HG02852 (cell line): ENCODE measurements around the gene HSPB1.
"Not testable (repeated sequence)": the region's sequence is repeated elsewhere in the genome, so short reads cannot be mapped to it uniquely, and the experiment has no call there.

ENCODE experiments used
- ATAC-seq: cut with Tn5 transposase; IDR thresholded peaks from one replicate; pipeline ENCODE4 v1.9.1; 2021; ENCODE audit warnings: mild to moderate bottlenecking, moderate library complexity; ENCODE audit not compliant: unreplicated experiment

HSPB1 gene

DNA sequence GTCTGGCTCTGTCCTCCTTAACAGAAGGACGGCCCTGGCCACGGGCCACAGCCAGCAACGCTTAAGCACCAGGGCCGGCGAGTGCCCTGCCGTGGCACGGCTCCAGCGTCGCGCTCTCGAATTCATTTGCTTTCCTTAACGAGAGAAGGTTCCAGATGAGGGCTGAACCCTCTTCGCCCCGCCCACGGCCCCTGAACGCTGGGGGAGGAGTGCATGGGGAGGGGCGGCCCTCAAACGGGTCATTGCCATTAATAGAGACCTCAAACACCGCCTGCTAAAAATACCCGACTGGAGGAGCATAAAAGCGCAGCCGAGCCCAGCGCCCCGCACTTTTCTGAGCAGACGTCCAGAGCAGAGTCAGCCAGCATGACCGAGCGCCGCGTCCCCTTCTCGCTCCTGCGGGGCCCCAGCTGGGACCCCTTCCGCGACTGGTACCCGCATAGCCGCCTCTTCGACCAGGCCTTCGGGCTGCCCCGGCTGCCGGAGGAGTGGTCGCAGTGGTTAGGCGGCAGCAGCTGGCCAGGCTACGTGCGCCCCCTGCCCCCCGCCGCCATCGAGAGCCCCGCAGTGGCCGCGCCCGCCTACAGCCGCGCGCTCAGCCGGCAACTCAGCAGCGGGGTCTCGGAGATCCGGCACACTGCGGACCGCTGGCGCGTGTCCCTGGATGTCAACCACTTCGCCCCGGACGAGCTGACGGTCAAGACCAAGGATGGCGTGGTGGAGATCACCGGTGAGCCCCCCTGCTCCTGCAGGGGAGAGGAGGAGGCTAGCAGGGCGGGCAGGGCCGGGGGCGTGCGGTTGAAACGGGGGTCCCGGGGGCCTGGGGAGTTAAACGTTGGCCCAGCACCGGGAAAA, at the start of gene HSPB1:
HSPB1 (plus strand) TSS at position 327 of the 855 bp plus-strand sequence; CDS start at position 367, 40 bp downstream.
- ATAC-seq = peak; percentile 61

DNA sequence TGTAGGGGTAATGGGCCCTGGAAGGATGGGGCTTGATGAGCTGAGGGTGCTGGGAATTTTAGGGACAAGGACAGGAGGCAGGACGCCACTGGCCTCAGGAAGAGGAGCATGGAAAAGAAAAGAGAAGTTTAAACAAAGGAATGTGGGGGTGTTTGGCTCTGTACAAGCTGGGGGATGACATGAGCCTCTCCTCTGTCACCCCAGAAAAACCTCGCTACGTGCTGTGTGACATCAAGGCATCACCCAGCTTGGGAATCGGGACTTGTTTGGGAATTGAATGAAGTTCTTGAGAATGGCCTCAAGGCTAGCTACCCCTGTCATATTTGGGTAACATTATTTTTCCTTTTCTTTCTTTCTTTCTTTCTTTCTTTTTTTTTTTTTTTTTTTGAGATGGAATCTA, 47.7 kb upstream of the HSPB1 start:
- no peak for ATAC-seq

DNA sequence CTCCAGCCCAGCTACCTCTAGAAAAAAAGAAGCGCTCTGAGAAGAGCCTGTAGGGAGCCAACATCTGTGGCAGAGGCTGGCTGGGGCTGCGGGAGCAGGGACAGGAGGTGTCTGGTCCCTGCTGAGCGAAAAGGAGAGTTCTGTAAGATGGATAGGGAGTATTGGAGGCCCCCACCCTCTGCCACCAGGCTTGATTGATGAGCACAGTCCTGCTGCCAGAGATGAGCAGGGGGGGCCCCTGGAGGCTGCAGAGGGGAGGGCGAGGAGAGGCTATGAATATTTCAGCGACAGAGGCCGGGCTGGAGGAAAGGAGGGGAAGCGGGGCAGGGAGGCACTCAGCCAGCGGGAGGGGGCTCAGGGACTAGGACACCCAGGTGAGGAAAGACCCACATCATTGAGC, 44.5 kb upstream of the HSPB1 start:
- no peak for ATAC-seq

DNA sequence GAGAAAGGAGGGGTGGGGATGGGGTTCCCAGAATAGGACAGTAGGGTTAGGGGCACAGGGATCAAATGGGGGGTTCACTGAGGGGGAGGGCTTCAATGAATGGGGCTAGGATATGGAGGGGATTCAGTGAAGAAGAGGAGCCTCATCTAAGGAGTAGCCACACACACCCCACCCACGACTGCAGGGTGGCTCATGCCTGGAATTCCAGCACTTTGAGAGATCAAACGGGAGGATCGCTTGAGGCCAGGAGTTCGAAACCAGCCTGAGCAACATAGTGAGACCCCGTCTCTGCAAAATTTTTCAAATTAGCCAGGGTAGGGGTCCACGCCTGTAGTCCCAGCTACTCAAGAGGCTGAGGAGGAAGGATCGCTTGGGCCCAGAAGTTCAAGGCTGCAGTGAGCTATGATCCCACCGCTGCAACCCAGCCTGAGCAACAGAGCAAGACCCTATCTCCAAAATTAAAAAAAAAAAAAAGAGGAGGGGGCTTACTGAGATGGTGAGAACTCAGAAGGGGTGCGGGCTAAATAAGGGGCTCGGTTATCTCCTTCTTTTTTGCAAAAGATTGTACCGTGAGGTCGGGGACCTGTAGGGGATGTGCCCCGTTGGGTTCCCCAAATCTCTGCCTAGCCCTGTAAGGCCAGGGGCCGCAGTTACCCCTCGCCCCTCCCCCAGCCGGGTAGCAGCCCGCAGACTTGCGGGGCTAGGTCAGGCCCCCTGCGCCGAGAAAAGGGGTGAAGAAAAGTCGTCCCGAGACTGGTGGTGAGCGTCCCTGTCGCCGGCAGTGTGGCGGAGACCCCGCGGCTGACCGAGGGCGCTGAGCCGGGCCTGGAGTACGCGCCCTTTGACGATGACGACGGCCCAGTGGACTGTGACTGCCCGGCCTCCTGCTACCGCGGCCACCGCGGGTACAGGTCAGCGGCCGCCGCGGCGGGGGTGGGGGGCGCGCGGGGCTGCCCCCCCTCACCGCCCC, 43.1 kb upstream of the HSPB1 start:
- ATAC-seq = no peak

DNA sequence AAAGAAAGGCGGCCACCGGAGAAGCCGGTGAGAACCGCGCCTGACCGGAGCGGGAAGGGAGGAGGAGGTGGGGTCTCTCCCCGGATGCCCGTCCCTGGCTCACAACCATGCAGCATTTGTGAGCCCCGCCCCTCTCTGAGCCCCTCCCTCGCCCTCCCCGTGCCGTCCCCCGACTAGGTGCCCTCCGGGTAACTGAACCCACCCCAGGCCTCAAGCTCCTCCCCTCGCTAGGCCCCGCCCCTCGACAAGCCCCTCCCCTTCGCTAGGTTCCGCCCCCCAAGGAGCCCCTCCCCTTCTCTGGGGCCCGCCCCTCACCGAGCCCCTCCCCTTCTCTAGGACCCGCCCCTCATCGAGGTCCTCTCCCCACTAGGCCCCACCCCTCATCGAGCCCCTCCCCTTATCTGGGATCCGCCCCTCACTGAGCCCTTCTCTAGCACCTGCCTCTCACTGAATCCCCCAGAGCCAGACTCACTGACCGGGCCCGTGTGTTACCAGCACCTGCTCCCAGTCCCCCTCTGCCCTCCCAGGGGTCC, 42.2 kb upstream of the HSPB1 start:
- ATAC-seq = no peak

DNA sequence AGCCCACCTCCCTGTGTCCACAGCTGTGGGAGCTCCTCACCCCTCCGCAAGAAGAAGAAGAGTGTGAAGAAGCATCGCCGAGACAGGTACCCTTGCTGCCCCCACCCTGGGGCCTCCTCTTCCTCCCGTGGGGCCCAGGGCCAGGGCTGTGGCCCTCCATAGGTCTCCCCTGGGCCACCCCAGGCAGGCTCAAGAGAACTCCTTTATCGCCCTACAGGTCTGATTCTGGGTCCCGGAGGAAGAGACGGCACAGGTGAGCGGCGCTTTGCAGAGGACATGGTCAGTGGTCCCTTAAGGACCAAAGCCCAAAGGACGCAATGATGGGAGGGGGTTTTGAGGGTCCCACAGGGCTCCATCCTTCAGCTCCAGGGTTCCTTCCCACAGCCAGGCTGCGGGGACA, 41.1 kb upstream of the HSPB1 start:
- ATAC-seq = no peak

DNA sequence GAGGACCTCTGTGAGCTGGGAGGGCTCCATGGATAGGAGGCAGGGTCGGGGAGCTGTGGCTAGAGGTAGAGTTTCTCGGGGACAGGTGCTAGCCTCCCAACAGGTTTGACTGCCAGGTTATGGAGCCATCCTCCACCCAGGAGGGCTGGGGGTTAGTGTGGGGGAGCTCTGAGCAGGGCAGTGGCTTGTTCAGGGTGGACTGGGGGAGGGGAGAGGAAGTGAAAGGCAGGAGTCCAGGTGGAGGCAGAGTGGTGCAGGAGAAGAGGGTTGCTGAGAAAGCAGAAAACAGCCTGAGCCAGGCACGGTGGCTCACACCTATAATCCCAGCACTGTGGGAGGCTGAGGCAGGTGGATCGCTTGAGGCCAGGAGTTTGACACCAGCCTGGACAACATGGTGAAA, 40.5 kb upstream of the HSPB1 start:
- ATAC-seq = no peak

DNA sequence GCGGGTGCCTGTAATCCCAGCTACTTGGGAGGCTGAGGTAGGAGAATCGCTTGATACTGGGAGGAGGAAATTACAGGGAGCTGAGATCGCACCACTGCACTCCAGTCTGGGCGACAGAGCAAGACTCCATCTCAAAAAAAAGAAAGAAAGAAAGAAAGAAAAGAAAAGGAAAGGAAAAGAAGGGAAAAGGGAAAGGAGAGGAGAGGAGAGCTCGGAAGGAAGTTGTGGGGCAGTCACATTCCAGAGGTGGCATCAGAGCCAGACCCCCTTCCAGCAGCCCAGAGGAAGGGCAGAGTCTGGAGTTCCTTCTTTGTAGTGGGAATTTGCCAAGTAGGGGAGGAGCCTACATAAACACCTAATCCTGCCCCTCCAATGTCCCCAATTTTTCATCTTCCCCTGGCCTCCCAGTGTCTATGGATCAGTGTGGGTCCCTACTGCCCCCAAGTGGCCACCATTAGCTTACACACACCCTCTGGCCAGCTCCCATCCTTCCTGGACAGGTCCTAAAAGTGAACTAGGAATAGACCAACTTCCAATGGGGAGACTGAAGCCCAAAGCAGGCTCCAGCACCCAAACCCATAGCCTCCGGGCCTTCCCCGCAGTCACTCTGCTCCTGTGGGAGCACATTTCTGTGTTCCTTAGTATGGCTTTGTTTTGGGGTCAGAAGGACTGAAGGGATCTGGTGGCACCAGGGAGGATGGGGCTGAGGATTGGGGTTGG, 39.6 kb upstream of the HSPB1 start:
- ATAC-seq = peak; percentile 59

DNA sequence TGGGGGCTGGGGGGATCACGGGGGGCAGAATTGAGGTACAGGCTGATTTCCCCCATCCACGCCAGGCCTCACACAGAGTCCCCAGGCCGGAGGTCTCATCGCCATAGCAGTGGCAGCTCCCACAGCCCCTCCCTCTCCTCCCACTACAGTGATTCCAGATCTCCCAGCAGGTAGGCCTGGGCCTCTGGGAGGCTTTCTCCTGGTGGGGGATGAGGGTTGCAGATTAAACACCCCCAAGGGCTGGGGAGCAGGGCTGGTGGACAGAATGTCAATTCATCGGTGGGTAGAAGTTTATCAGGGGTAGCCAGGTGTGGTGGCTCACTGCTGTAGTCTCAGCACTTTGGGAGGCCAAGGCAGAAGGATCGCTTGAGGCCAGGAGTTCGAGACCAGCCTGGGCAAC, 37.2 kb upstream of the HSPB1 start:
- no peak for ATAC-seq

DNA sequence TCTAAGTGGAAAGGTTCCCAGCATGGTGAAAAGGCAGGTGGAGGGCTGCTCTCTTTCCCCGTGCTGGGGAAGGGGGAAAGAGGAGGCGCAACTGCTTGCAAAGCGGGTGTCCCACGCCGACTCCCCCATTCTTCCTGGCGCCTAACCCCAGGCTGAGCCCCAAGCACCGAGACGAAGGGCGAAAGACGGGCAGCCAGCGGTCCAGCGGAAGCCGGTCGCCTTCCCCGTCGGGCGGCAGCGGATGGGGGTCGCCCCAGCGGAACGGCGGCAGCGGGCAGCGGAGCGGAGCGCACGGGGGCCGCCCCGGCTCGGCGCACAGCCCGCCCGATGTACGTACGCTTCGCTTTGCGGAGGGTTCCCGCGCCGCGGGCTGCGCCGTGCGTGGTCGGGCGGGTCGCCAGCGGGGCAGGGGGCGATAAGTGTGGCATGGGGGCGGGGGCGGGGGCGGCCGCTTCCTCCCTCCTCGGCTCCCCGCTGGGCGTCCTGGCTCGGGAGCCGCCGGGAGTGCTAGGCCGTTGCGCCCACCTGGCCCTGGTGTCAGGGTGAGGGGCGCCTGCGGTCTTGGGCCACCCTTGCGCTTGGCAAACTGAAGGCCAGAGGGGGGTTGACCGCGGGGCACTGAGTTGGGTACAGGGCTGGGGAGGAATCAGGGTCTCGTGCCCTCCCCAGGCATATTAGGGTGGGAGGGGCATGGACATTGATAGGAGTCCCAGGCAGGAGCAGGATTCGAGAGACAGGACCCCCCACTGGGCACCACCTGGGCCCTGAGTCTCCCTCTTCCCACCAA, 35.2 kb upstream of the HSPB1 start:
- no peak for ATAC-seq

DNA sequence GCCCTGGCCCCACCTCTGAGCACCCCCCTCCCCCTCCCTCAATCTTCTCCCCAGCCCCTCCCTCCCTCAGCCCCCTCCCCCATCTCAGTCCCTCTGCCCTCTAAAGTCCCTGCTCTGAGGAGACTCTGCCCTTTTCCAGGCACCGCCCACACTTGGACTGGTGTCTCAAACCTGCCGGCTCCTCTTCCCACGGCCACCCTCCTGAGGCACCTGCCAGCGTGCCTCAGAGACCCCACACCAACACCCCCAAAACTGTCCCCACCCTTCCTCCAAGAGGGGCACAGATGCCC, 34.6 kb upstream of the HSPB1 start:
- no peak for ATAC-seq

DNA sequence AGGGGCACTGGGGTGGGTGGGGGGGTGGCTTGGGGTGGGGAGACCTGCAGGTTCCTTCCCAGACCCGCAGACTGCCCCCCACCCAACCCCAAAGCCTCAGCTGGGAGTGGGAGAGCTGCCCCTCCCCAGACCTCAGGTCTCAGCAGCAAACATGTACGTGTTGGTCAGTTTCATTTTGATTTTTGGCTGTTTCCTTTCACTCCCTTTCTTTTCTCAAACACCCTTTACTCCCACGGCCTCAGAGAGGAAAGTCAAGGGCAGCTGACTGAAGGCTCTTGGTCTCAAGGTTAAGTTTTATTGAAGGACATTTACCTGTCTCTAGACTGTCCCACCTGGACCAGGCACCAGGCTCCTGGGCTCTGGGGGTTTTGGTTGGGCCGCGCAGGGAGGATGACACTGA, 34.1 kb upstream of the HSPB1 start:
- ATAC-seq = no peak

DNA sequence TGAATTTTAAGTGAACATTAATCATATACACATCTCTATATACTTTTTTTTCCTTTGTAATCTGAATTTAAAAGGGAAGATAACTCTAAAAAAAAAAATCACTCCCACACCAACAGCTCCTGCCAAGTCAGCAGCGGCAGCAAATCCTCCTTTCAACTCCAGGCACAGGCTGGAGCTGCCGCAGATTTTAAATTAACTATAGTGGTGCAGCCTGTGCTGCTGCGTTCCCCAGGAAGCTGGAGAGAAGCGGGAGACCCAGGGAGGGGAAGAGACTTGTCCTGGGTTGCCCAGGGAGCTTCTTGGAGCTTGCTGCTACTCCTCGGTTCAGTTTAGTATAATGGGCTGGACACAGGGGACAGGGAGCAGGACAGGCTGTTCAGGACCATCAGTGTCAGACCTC, 32.6 kb upstream of the HSPB1 start:
- ATAC-seq = no peak

DNA sequence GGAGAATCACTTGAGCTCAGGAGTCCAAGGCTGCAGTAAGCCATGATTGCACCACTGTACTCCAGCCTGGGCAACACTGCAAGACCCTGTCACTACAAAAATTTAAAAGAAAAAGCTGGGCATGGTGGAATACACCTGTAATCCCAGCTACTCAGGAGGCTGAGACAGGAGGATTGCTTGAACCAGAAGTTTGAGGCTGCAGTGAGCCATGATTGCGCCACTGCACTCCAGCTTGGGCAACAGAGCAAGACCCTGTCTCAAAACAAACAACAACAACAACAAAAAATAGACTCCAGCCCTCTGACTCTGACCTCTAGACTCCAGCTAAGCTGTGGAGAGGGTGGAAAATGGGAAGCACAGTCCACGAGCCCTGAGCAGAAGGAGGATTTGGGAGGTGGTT, 31.1 kb upstream of the HSPB1 start:
- ATAC-seq = not testable (repeated sequence)

DNA sequence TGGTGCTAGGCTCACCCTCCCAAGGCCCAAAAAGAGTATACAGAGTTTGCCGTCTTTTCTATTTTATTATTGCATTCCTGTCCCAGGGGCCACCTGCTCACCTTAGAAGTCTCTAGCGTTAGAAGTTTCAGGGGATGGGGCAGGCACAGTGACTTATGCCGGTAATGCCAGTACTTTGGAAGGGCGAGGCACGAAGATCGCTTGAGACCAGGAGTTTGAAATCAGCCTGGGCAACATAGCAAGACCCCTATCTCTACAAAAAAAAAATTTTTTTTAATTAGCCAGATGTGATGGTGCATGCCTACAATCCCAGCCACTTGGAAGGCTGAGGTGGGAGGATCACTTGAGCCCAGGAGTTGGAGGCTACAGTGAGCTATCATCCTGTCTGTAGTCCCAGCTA, 30.3 kb upstream of the HSPB1 start:
- ATAC-seq = no peak

DNA sequence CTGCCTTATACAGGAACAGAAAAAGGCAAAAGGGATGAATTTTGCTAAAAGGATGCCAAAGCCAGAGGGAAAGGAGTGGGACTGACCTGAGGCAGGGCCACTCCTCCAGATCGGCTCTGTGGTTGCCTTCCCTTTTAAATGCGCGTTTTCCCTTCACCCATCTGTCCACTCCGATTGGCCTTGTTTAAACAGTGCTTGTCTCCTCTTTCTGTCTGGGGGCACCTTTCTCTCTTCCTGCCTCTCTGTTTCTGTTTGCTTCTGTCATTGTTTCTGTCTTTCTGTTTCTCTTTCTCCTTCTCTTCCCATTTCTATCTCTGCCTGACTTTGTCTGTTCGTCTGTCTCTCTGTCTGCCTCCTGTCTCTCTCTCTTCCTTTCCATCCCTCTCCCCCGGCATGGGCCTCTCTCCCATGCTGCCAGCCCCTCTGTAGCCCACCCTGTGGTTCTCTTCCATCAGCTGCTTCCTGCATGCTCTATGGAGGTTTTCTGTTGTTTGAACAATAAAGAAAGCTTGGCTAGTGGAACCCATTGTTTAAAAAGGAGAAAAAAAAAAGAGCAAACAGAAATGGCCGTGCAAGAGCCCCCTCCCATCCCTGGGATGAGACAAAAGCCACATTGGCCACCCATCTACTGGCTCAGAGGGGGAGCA, 29.5 kb upstream of the HSPB1 start:
- ATAC-seq = no peak

DNA sequence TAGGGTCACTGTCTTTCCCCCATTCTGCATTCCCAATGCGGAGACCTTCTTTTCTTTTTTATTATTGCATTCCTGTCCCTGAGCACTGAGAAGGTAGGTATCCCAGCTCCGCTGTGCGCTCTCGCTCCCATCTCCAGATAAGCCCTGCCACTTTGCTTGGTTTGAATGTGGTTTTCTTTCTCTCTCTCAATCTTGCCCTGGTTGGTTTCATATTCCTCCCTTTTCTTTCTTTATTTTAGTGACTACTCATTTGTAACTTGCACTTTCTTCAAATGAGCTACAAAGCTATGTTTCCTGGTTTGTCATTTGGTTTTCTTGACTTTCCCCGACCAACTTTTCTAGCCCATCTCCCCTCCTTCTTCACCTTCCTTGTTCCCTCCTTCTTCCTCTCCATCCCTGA, 29.0 kb upstream of the HSPB1 start:
- ATAC-seq = no peak

DNA sequence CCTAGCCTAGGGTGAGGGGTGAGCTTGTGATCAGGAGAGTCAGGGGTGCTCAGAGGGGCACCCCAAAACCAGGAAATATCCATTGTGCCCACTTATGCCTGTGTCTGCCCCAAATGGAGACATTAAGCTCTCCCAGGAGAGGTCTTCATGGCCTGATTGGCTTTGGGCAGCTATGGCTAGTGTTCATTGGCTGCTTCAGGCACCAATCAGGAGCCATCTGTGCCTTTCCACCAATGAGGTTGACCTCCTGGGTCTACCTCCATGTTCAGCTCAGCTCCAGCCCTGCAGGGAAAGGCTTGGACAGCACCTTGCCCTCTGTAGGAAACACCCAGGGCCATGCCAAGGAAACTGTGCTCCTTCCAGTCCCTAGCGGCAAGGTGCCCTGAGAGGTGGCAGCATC, 23.9 kb upstream of the HSPB1 start:
- no peak for ATAC-seq

DNA sequence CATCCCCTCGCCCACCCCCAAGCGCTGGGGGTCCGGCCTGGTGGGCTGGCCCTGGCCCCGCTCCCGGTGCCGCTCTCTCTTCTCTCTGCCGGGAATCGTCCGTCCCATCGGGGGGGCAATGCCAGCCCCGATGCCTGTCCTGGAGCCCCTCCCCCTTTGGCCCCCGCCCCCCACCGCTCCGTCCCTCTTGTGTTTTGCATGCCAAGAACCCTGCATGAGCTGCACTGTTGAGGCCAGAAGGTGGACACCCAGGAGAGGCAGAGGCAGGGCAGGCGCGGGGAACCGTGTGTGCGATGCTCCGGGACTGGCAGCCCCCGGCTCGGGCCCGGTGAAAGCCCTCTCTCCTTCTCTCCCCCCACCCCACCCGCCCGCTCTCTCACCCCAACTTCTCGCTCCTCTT, 22.1 kb upstream of the HSPB1 start:
- no peak for ATAC-seq
